Pancreas (tissue), 10 donors: ENCODE measurements around the gene PYM1. TPM values are rescaled to one million over a fixed set of nuclear protein-coding genes. Genes with fewer than 3 reads are reported as not detected.

Source experiments
- ATAC-seq, 4 donors: fragments of 200-7000 bp; cut with Tn5 transposase; one replicate each; pipeline versions ENCODE4 v1.8.0 to v1.9.1; 2020; ENCODE audit warnings: mild to moderate bottlenecking in 4 of 4, moderate library complexity in 4 of 4
- DNase-seq, 6 donors: peaks; one replicate each; pipeline ENCODE4 v3.0.0-alpha.2; 2020
- FAIRE-seq: peaks from 2 replicates; lab custom pipeline; 2012; peaks lifted over from hg19 to GRCh38; lab: Jason Lieb, UNC
- H3K27ac ChIP-seq, 4 donors: fragments of 200-600 bp; sonication (generic); 1 replicate in 3 of 4; 2 replicates in 1 of 4; pipeline versions ENCODE4 v1.5.0 to v1.8.0; 2020
- H3K27me3 ChIP-seq, 4 donors: fragments of 200-600 bp; one replicate each; pipeline ENCODE4 v1.8.0; 2021
- H3K36me3 ChIP-seq, 3 donors: fragments of 200-600 bp; sonication (generic) in 1 of 3; one replicate each; pipeline versions ENCODE4 v1.5.0 to v1.8.0; 2020 to 2021
- H3K4me1 ChIP-seq, 3 donors: fragments of 200-600 bp; one replicate each; pipeline ENCODE4 v1.8.0; 2021
- H3K4me3 ChIP-seq, 4 donors: fragments of 200-600 bp; sonication (generic) in 2 of 4; one replicate each; pipeline versions ENCODE4 v1.5.0 to v1.8.0; 2020 to 2021
- H3K9me3 ChIP-seq, 4 donors: fragments of 200-600 bp; one replicate each; pipeline ENCODE4 v1.8.0; 2021
- CTCF ChIP-seq, 4 donors: fragments of 200-600 bp; sonication (generic) in 3 of 4; IDR thresholded peaks; one replicate each; pipeline versions ENCODE4 v1.5.0 to v1.8.0; 2021; ENCODE audit warnings: antibody characterized with exemption in 4 of 4
- WGBS, 2 donors: extraction: QIAGEN DNeasy Blood & Tissue Kit; methylation state at CpG; one replicate each; pipeline ENCODE4 v1.1.7; 2013; 5-methylcytosine and 5-hydroxymethylcytosine counted together
- intact Hi-C, 3 donors: fragments of 100-400 bp; cut with DNase I; formaldehyde crosslinking; loops; one replicate each; pipeline versions ENCODE4 v1.11.1 to v1.14.2; 2022
- polyA plus RNA-seq, 2 donors: library from polyadenylated mRNA; stranded (reverse); fragments of 200-250 nt; gene quantifications; one replicate each; pipeline ENCODE4 v1.2.3, GENCODE V29; 2013
- total RNA-seq, 6 donors: library from RNA; stranded (reverse); fragmentation: NEBNext Ultra II Directional in 4 of 6; extraction: Animal tissue kit (Norgen Biotek cat#: 25700) in 4 of 6; gene quantifications; one replicate each; pipeline versions ENCODE4 v1.2.1 to v1.2.4, GENCODE V29; 2021 to 2023
- donor health status: healthy with polysubstance abuse.
- donor health status: DM: no; HTN: no; CAD: no; lungs with moderate emphysema.
- donor health status: DM: no; HTN: no; CAD: no.
- donor health status: control.
- donor health status: control.
- donor health status: Bipolar disorder and iron deficiency.
- donor health status: DM: yes; HTN: yes; CAD: no.
- donor health status: DM: no; HTN: no; CAD: no.
- donor health status: DM: no; HTN: no; CAD: no.
- donor health status: DM: yes; HTN: yes; CAD: no.

The PYM1 gene
- total and polyA plus RNA-seq, 8 donors, result 10.8 to 32.9 (median 13.9) TPM

- intact Hi-C loops, result no loop called here
- DNase-seq (no peak), ATAC-seq (no peak), FAIRE-seq (no peak)
- 53 to 61% methylated on average over 3 of the region's 3 CpGs for WGBS, 2 donors
- no peaks in the 10 kb centered on the region for H3K9me3 ChIP-seq
- H3K4me1 ChIP-seq, result peaks cover 12 to 21% (median 17%) of the 10 kb centered on the region in 3 donors
- peak overlapping the region in 1 of 4 donors; percentile 0 for H3K27ac ChIP-seq
- no peak overlapping the region for H3K4me3 ChIP-seq
- TF ChIP-seq CTCF (IDR thresholded peaks at IDR 0.05), result no peak
- H3K36me3 ChIP-seq, result no peaks in the 10 kb centered on the region
- no peaks in the 10 kb centered on the region for H3K27me3 ChIP-seq
These were observed 12.2 kb downstream of the PYM1 start for GRCh38 chr12:55915482-55915859.

- no peaks in the 10 kb centered on the region for H3K36me3 ChIP-seq
- H3K27ac ChIP-seq, result peak overlapping the region in 1 of 4 donors; percentile 34
- TF ChIP-seq CTCF (IDR thresholded peaks at IDR 0.05), result no peak
- no peak for FAIRE-seq
- intact Hi-C loops, result no loop called here
- H3K9me3 ChIP-seq, result no peaks in the 10 kb centered on the region
- ATAC-seq, result no peak
- WGBS, 2 donors, result 55 to 59% methylated on average over 3 to 4 of the region's 4 CpGs
- no peaks in the 10 kb centered on the region for H3K27me3 ChIP-seq
- peaks cover 16 to 44% (median 36%) of the 10 kb centered on the region in 3 donors for H3K4me1 ChIP-seq
- H3K4me3 ChIP-seq, result no peak overlapping the region
- DNase-seq, result no peak
These were observed 14.8 kb downstream of the PYM1 start for GRCh38 chr12:55912908-55913307.

GRCh38 chr12:55909513-55909884, 18.2 kb downstream of the PYM1 start:
- intact Hi-C loops, result loop anchor here in 1 of 3 donors (10.0 kb wide), 1 partner anchor 75 kb away; no protein-coding TSS in a partner anchor
- no peaks in the 10 kb centered on the region for H3K27me3 ChIP-seq
- DNase-seq (no peak), FAIRE-seq (no peak), ATAC-seq (peak in 1 of 4 donors; percentile 55)
- no peaks in the 10 kb centered on the region for H3K36me3 ChIP-seq
- no peaks in the 10 kb centered on the region for H3K9me3 ChIP-seq
- 5 to 8% methylated on average over 2 of the region's 2 CpGs for WGBS, 2 donors
- no peak for TF ChIP-seq CTCF (IDR thresholded peaks at IDR 0.05)
- peak overlapping the region in 3 of 4 donors; percentile 58 to 78 (median 73) for H3K27ac ChIP-seq
- H3K4me1 ChIP-seq, result peaks cover 16 to 36% (median 31%) of the 10 kb centered on the region in 3 donors
- no peak overlapping the region for H3K4me3 ChIP-seq

GRCh38 chr12:55908726-55909512, 18.8 kb downstream of the PYM1 start:
- FAIRE-seq (no peak), ATAC-seq (peak; percentile 83 to 91 (median 89)), DNase-seq (peak in 1 of 6 donors; percentile 30)
- WGBS, 2 donors, result 18 to 20% methylated on average over 8 of the region's 8 CpGs
- Histone ChIP-seq H3K9me3 (no peaks in the 10 kb centered on the region), H3K27ac (peak overlapping the region; percentile 47 to 78 (median 72)), H3K27me3 (no peaks in the 10 kb centered on the region), H3K36me3 (no peaks in the 10 kb centered on the region), H3K4me1 (peaks cover 13 to 36% (median 31%) of the 10 kb centered on the region in 3 donors), H3K4me3 (no peak overlapping the region)
- intact Hi-C loops, result loop anchor here in 1 of 3 donors (10.0 kb wide), 1 partner anchor 74 kb away; no protein-coding TSS in a partner anchor
- TF ChIP-seq CTCF (IDR thresholded peaks at IDR 0.05), result no peak

GRCh38 chr12:55906056-55906455, 21.6 kb downstream of the PYM1 start:
- H3K4me1 ChIP-seq, result peaks cover 3 to 28% (median 19%) of the 10 kb centered on the region in 3 donors
- H3K36me3 ChIP-seq, result peaks cover 0 to 9% (median 0%) of the 10 kb centered on the region in 3 donors
- TF ChIP-seq CTCF (IDR thresholded peaks at IDR 0.05), result no peak
- FAIRE-seq (no peak), ATAC-seq (no peak), DNase-seq (no peak)
- H3K4me3 ChIP-seq, result no peak overlapping the region
- no peak overlapping the region for H3K27ac ChIP-seq
- intact Hi-C loops, result loop anchor here in 1 of 3 donors (10.0 kb wide), 1 partner anchor 71 kb away; no protein-coding TSS in a partner anchor
- no peaks in the 10 kb centered on the region for H3K9me3 ChIP-seq
- no peaks in the 10 kb centered on the region for H3K27me3 ChIP-seq
- whole genome bisulfite sequencing, 2 donors, result 56 to 58% methylated on average over 1 of the region's 1 CpG
